Fibroblast of pulmonary artery (primary cell): ENCODE results near the gene MORN5.

Source experiments
- DNase-seq: peaks from one replicate; pipeline ENCODE4 v3.0.0-alpha.2; 2010; ENCODE audit warnings: low read depth
- H3K4me3 ChIP-seq: replicated peaks from 2 replicates; pipeline ENCODE4 v1.5.1; 2011; ENCODE audit warnings: low read depth, mild to moderate bottlenecking, control low read depth, low read length, moderate library complexity
- TF ChIP-seq, protein P1 (sequence below): IDR thresholded peaks from 2 replicates; pipeline ENCODE4 v1.5.1; 2011; ENCODE audit warnings: mild to moderate bottlenecking, control low read depth, low read length, inconsistent platforms; ENCODE audit errors: missing control alignments

Gene MORN5

DNA sequence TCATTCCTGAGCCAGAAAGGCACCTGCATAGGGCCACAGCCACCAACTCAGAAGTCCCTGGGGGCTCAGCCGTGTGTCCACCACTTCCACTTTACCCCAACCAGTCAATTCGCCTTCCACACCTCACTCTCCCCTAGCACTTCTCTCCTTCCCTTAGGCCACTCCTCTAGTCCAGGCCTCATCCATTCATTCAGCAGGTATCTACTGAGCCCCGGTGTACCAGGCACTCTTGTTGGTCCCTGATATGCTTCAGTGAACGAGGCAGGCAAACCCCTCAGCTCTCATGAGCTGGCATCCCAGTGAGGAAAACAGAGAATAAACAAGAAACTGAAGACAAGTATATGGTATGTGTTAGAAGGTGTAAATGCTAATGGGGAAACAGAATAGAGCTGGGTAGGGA lies 28.9 kb upstream of the MORN5 start:
- DNase-seq = no peak
- H3K4me3 ChIP-seq = no peak overlapping the region
- TF ChIP-seq, protein P1, sequence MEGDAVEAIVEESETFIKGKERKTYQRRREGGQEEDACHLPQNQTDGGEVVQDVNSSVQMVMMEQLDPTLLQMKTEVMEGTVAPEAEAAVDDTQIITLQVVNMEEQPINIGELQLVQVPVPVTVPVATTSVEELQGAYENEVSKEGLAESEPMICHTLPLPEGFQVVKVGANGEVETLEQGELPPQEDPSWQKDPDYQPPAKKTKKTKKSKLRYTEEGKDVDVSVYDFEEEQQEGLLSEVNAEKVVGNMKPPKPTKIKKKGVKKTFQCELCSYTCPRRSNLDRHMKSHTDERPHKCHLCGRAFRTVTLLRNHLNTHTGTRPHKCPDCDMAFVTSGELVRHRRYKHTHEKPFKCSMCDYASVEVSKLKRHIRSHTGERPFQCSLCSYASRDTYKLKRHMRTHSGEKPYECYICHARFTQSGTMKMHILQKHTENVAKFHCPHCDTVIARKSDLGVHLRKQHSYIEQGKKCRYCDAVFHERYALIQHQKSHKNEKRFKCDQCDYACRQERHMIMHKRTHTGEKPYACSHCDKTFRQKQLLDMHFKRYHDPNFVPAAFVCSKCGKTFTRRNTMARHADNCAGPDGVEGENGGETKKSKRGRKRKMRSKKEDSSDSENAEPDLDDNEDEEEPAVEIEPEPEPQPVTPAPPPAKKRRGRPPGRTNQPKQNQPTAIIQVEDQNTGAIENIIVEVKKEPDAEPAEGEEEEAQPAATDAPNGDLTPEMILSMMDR = no peak

DNA sequence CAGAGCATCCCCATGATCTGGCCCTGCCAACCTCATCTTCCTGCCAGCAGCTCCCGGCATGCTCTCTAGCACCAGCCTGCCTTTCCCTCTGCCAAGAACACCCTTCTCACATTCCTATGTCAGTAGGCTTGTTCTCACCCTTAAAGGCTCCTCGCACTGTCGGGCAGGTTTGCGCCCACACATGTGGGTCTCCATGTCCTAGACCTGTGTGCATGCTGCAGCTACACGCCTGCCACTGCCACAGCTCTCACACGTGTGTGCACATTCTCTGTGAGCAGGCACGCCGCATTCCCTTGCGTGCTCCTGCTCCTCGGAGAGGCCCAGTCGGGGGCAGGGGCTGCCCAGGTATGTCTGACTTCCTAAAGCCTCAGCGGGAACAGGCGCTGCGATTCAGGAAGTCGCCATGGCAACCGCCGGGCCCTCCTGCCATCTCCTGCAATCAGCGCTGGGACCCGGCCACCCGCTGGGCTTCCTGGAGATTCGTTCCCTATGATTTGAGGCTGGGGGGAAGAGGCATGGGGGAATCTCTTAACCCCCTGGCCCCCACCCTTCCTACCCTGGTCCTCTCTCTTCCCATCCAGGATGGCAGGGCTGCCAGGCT lies 28.2 kb upstream of the MORN5 start:
- no peak overlapping the region for H3K4me3 ChIP-seq
- TF ChIP-seq, protein P1 = no peak
- no peak for DNase-seq

DNA sequence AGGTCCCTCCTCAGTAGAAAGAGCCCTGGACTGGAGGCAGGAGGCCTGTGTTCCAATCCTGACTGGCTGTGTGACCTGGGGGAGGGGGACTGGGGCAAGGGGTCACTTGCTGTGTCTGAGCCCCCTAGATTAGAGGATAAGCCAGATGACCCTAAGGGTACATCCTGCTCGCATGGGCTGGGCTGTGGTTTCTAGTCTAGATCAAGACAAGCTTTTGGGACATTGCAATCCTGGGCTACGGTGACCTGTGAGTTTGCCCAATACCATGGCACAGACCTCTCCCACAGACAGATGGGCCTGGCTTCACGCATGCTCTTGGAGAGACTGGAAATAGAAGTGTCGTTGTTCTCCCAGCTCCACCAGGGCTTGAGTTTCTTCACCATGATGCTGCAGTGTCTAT lies 27.2 kb upstream of the MORN5 start:
- no peak overlapping the region for H3K4me3 ChIP-seq
- TF ChIP-seq, protein P1 = no peak
- no peak for DNase-seq

DNA sequence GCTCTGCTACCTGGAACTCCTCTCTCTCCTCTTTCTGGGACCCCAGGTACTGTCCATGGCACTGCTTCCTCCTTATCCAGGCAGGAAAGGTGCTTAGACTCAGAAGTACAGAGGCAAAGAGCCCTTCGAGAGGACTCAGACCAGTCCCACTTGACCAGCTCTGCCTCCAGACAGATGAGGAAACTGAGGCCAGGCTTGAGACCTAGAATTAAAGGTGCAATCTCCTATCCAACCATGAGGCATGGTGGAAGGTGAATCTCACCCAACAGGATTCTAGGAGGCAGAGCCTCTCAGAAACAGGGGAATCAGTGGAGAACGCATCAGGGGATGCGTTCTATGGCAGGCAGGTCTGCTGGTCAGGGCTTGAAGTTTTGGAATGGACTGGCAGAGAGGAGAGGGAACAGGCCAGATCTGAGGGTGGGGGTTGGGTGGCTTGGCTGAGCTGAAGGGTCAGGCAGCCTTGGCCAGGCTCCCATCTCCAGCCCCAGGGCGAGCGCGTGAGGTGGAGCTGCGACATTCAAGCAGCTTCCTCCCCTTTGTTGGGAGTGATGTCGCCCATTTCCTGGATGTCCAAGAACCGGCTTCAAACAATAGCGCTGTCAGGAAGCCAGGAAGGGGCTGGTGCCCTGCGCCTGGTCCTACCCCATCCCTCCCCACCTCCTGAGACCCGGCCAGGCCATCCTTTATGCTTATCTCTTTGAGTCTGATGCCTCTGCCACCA lies 26.3 kb upstream of the MORN5 start:
- peak; percentile 45 for DNase-seq
- TF ChIP-seq, protein P1 = no peak
- no peak overlapping the region for H3K4me3 ChIP-seq

DNA sequence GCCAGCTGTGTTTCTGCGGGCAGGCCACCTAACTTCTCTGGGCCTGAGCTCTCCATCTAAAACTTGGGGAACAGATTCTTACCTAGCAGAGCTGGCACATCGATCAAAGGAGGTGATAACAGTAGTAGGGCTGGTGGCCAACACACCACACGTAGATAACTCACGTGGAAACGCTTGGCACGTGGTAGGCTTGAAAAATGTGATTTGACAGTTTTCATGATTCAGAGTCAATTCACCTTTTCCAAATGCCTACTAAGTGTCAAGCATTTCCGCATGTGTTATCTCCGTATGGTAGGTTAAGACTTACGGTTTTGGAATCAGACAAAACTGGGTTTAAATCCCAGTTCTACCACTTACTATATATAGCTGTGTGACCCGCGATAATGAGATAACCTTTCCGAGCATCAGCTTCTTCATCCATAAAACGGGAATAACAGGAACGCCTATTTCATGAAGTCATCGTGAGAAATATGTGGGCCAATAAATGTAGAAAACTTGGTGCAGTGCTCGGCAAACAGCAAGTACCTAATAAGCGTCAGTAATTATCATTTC lies 25.6 kb upstream of the MORN5 start:
- H3K4me3 ChIP-seq = no peak overlapping the region
- TF ChIP-seq, protein P1 = no peak
- DNase-seq = no peak

DNA sequence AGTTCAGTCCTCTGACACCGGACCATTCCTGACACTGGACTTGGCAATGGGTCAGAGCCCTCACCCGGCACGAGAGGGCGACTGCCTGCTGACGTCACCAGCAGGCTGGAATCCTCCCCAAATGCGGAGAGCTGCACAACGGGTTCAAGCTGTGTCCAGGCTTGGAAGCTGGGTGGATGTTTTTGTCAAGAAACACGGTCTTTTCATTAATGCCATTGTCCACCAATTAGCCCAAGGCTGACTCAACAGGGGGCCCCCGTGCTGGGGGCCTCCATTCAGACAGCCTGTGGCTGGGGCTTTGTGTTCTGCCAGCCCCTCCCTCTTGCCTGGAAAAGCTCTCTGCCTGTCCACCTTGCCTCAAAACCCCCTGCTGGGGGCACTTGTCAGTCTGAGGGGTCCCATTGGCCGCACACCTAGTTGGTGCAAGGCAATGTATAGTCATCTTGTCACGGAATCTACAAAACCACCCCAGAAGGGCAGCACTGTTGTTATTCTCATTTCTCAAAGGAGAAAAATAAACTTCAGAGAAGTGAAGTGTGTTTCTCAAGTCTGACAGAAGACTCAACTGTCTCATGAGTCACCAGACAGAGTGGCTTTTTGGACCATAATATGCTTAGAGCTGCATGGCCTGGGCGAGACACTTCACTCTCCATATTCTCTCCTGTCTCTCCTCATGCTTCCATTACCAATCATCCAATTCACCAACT lies 24.7 kb upstream of the MORN5 start:
- H3K4me3 ChIP-seq = no peak overlapping the region
- TF ChIP-seq, protein P1 = no peak
- DNase-seq = peak; percentile 33
